GM21576 (cell line): ENCODE data around the gene ANG.
"Not testable (repeated sequence)": the region's sequence is repeated elsewhere in the genome, so short reads cannot be mapped to it uniquely, and the experiment has no call there.

Source experiments
- ATAC-seq: cut with Tn5 transposase; IDR thresholded peaks from one replicate; pipeline ENCODE4 v1.9.1; 2021; ENCODE audit warnings: mild to moderate bottlenecking, moderate library complexity; ENCODE audit not compliant: unreplicated experiment

The ANG gene

GRCh38 chr14:20698018-20698329, 9.4 kb downstream of the ANG start:
- no peak for ATAC-seq

- ATAC-seq = no peak
Observed at GRCh38 chr14:20698934-20699333, 10.4 kb downstream of the ANG start.

- no peak for ATAC-seq
Observed at GRCh38 chr14:20699931-20700330, 11.4 kb downstream of the ANG start.

GRCh38 chr14:20700965-20701364, 12.4 kb downstream of the ANG start:
- ATAC-seq = not testable (repeated sequence)

GRCh38 chr14:20706657-20707355, 18.2 kb downstream of the ANG start:
- ATAC-seq = no peak

- no peak for ATAC-seq
Observed at GRCh38 chr14:20707622-20708021, 19.1 kb downstream of the ANG start.

- ATAC-seq = no peak
Observed at GRCh38 chr14:20711261-20711660, 22.7 kb downstream of the ANG start.

GRCh38 chr14:20711685-20712084, 23.1 kb downstream of the ANG start:
- no peak for ATAC-seq

GRCh38 chr14:20712904-20713303, 24.3 kb downstream of the ANG start:
- no peak for ATAC-seq

- ATAC-seq = no peak
Observed at GRCh38 chr14:20714593-20715250, 26.2 kb downstream of the ANG start.

GRCh38 chr14:20719777-20720176, 31.2 kb downstream of the ANG start:
- ATAC-seq = no peak

- no peak for ATAC-seq
Observed at GRCh38 chr14:20720741-20721140, 32.2 kb downstream of the ANG start.

GRCh38 chr14:20722016-20722415, 33.5 kb downstream of the ANG start:
- ATAC-seq = no peak

GRCh38 chr14:20723488-20723887, 34.9 kb downstream of the ANG start:
- no peak for ATAC-seq

GRCh38 chr14:20726121-20726520, 37.6 kb downstream of the ANG start:
- ATAC-seq = not testable (repeated sequence)

GRCh38 chr14:20726531-20726930, 38.0 kb downstream of the ANG start:
- no peak for ATAC-seq

- no peak for ATAC-seq
Observed at GRCh38 chr14:20730891-20731290, 42.3 kb downstream of the ANG start.

GRCh38 chr14:20732477-20732876, 43.9 kb downstream of the ANG start:
- no peak for ATAC-seq

GRCh38 chr14:20732979-20733635, 44.5 kb downstream of the ANG start:
- ATAC-seq = no peak

GRCh38 chr14:20733684-20734429, 45.3 kb downstream of the ANG start:
- ATAC-seq = no peak

GRCh38 chr14:20734430-20734806, 45.9 kb downstream of the ANG start:
- ATAC-seq = no peak

- not testable (repeated sequence) for ATAC-seq
Observed at GRCh38 chr14:20738292-20738691, 49.7 kb downstream of the ANG start.
